GM12864 (cell line): ENCODE results near the gene TRMT112.
A peak's percentile ranks its signal among the peaks of the same experiment; 100 is the strongest.

Experiments
- DNase-seq: peaks from one replicate; pipeline ENCODE4 v3.0.0-alpha.2; 2011; ENCODE audit warnings: low read depth
- H3K4me3 ChIP-seq: 2 replicates; pipeline ENCODE4 v1.5.1; 2011; ENCODE audit warnings: mild to moderate bottlenecking, low read depth, low read length, control low read depth
- CTCF ChIP-seq: IDR thresholded peaks from 2 replicates; pipeline ENCODE4 v1.5.1; 2011; ENCODE audit warnings: low read depth, mild to moderate bottlenecking, moderate library complexity, low read length, control low read depth, inconsistent platforms; ENCODE audit errors: missing control alignments

TRMT112 gene

DNA sequence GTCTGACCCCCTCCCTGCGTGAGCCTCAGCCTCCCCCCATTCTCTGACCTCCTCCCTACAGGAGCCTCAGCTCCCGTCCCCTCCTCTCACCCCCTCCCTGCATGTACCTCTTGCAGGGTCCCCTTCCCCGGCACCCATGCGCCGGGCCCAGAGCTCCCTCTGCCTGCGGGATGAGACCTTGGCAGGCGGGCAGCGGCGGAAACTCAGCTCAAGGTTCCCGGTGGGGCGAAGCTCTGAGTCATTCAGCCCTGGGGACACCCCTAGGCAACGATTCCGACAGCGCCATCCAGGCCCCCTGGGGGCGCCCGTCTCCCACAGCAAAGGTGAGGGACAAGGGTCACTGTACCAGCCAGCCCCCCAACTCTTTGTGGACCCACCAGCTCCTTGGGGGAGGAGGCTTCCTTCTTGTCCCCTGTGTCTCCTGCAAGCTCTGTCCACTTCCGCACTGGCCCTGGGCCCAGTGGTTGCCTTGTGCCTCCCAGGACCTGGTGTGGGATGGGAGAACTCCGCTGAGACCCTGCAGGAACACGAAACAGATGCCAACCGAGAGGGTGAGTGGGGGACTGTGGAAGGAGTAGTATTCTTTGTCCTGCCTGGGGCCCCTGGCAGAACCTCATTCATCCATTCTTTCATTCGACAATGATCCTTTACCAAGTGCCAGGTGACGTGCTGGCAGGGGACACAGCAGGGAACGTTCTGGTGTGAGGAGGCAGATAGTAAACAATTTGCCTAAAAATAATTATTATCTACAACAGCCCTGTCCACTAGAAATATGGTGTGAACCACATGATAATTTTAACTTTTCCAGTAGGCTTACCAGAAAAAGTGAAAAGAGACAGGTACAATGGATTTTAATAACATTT, 38.0 kb upstream of the TRMT112 start:
- TF ChIP-seq CTCF, result peak; percentile 38
- H3K4me3 ChIP-seq, result no peak overlapping the region
- DNase-seq, result no peak

GRCh38 chr11:64353715-64354506, 36.6 kb upstream of the TRMT112 start:
- DNase-seq, result no peak
- no peak overlapping the region for H3K4me3 ChIP-seq
- TF ChIP-seq CTCF, result no peak

GRCh38 chr11:64352995-64353714, 35.8 kb upstream of the TRMT112 start:
- TF ChIP-seq CTCF, result no peak
- no peak overlapping the region for H3K4me3 ChIP-seq
- DNase-seq, result no peak

DNA sequence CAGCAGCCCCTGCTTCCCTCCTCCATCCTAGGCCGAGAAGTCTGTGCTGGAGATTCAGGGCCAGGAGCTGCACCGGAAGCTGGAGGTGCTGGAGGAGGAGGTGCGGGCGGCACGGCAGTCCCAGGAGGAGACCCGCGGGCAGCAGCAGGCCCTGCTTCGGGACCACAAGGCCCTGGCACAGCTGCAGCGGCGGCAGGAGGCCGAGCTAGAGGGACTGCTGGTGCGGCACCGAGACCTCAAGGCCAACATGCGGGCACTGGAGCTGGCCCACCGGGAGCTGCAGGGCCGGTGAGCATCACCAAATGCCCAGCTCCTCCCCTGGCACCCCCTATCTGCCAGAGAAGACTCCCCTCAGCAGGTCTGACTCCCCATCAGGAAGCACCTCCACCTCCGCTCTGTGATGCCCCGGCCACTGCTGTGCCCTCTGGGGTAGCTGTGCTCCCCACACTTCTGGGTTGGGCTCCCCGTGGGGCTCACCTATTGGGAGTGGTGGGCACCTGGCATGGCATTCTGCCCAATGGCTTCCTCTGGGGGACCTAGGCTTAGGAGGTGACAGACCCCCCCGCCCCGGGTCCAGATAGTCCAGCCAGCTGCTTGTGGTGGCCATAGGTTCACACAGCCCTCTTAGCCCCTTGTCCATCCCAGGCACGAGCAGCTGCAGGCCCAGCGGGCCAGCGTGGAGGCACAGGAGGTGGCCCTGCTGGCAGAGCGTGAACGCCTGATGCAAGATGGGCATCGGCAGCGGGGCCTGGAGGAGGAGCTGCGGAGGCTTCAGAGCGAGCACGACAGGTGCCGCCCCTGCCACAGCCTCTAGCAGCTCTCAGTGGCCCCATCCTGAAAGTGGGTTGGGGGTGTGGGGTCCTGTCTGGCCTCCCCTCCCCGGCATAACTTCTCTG, 35.0 kb upstream of the TRMT112 start:
- no peak overlapping the region for H3K4me3 ChIP-seq
- TF ChIP-seq CTCF, result no peak
- DNase-seq, result no peak

GRCh38 chr11:64351136-64351631, 33.8 kb upstream of the TRMT112 start:
- no peak for DNase-seq
- no peak for TF ChIP-seq CTCF
- no peak overlapping the region for H3K4me3 ChIP-seq

GRCh38 chr11:64349404-64349803, 32.0 kb upstream of the TRMT112 start:
- no peak overlapping the region for H3K4me3 ChIP-seq
- no peak for TF ChIP-seq CTCF
- no peak for DNase-seq
